ENCODE measurements around the gene AZU1.
A peak's percentile ranks its signal among the peaks of the same experiment; 100 is the strongest.
"Not testable (repeated sequence)": the region's sequence is repeated elsewhere in the genome, so short reads cannot be mapped to it uniquely, and the experiment has no call there.

Gene AZU1

DNA sequence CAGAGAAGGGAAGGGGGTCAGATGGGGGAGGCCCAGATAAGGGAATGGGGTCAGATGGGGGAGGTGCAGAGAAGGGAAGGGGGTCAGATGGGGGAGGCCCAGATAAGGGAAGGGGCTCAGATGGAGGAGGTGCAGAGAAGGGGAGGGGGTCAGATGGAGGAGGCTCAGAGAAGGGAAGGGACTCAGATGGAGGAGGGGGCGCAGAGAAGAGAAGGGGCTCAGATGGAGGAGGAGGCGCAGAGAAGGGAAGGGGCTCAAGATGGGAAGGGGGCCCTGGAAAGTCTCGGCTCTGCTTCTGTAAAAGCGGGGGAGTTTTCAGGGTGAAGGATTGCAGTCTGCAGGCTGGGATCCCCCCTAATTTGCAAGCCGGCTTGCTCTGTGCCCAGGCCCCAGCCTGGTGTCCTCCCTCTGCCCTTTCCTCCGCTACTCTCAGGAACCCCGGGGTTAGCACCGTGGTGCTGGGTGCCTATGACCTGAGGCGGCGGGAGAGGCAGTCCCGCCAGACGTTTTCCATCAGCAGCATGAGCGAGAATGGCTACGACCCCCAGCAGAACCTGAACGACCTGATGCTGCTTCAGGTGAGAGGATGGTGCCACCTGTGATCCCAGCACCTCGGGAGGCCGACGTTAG is 1.6 kb downstream of the AZU1 start:
- DNase-seq (ENCODE audit: low spot score), result no peak

DNA sequence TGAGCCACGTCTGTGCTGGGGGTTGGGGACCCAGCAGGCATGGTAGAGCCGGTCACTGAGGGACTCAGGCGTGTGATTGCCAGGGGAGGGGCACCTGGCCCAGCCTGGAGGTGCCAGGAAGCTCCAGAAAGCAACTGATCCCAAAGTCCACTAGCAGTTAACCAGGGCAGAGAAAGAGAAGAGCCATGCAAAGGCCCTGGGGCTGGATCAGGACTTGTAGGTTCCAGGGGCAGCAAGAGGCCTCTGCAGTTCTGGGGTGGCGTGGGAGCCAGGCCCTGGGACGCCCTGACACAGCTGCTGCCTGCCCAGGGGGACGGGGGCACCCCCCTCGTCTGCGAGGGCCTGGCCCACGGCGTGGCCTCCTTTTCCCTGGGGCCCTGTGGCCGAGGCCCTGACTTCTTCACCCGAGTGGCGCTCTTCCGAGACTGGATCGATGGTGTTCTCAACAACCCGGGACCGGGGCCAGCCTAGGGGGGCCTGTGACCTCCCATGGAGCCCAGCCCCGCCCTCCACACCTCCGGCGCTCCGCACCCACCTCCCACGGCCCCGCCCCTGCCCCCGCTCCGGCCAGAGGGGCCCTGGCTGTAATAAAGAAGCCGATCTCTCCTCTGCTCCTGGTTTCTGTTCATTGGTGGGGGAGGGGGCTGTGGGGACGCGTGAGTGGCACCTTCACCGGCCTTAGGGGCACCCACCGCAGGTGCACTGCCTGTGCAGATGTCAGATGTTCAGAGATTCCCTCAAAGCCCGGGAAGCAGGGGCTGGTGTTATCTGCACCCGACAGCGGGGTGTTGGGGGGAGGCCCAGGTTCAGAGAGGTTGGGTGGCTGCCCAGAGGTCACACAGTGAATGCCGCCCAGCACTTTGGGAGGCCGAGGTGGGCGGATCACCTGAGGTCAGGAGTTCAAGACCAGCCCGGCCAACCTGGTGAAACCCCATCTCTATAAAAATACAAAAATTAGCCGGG is 4.1 kb downstream of the AZU1 start:
- no peak for DNase-seq (ENCODE audit: low spot score)

DNA sequence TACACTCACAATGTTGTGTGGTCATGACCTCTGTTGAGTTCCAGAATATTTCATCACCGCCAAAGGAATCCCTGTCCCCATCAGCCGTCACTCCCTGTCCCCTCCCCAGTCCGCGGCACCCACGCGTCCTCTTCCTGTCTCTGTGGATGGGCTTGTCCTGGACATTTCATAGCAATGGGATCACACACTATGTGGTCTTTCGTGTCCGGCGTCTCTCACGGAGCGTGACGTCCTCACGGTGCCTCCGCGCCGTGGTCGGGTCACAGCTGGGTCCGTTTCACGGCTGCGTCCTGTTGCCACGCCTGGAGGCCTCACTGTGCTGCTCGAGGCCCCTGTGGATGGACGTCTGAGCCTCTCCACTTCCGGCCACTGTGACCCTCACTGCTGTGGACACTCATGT is 6.6 kb downstream of the AZU1 start:
- DNase-seq (ENCODE audit: low spot score), result no peak

DNA sequence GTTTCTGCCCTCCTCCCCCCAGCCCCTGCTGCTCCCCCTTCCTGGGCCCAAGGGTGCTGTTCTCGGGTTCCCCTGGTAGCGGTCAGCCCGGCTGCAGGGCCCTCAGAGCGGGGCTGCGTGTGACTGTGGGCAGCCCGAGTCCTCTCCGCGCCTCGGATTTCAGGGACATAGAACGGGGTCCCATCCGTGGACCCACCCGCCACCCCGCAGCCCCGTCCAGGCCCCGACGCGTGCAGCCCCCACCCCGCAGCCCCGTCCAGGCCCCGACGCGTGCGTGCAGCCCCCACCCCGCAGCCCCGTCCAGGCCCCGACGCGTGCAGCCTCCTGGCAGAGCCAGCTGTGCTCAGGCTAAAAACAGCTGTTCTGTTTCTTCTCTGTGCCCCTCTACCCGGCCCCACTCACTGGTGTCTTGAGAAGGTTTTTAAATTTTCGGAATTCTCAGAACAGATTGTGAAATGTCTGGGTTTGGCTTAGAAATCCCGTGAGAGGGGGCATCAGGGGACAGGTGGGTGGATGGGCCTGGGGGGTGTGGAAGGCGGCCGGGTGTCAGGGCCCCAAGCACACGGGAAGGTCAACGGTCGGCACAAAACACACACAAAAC is 7.7 kb downstream of the AZU1 start:
- no peak for DNase-seq (ENCODE audit: low spot score)

DNA sequence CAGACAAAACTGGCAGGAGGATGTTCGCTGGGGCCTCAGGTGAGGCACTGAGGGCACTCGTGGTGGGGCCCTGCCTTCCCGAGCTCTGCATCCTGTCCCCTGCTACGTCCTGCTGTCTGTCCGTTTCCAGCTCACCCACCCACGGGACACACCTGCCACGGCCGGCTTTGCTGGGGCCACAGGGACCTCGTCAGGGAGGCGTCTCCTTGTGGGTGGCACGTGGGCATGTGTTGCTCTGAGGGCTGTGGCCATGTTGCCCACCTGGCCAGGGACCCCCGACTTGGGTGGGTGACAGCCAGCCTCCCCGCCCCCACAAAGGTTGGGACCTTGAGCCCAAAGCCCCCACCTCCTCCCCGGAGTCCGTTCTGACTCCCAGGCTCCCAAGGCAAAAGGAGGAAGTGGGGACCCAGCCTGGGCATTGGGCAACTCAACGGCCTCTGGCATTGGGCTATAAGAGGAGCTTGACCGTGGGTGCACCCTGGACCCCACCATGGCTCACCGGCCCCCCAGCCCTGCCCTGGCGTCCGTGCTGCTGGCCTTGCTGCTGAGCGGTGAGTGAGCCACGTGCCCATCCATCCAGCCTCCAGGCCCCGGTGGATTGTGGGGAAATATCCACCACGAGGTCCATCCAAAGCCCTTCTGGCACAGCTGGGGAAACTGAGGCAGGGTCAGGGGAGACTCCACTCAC is 13.0 kb downstream of the AZU1 start, which contains the start of gene PRTN3:
TSS of gene PRTN3 (plus strand) at position 481 of the 688 bp plus-strand sequence. CDS start at position 491, 10 bp downstream.
- no peak for DNase-seq (ENCODE audit: low spot score)

DNA sequence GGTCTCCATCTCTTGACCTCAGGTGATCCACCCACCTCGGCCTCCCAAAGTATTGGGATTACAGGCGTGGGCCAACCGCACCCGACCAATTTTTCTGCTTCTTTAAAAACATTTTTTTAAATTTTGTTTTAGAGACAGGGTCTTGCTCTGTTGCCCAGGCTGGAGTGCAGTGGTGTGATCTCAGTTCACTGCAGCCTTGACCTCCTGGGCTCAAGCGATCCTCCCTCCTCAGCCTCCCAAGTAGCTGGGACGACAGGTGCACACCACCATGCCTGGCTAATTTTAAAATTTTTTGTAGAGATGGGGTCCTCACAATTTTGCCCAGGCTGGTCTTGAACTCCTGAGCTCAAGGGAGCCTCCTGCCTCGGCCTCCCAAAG is 15.2 kb downstream of the AZU1 start:
- not testable (repeated sequence) for DNase-seq (ENCODE audit: low spot score)

DNA sequence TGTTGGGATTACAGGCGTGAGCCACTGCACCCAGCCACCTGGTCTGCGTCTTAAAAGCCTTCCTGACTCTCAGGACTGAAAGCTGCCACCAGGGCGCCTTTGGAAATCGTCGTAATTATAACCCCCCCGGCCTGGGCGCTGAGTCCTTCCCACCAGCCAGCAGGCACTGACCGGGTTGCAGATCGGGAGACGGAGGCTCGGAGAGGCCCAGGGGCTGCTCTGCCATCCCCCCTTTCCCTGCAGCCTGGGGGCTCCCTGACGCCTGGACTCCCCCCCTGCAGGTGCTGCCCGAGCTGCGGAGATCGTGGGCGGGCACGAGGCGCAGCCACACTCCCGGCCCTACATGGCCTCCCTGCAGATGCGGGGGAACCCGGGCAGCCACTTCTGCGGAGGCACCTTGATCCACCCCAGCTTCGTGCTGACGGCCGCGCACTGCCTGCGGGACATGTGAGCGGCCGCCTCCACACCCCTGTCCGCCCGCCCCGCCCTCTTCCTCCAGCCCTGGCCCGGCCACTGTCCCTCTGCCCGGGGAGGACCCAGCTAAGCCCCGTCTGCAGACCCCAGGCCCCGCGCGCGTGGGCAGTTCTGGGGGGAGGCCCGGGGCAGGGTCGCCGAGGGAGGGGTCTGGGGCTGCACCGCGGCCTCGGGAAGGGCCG is 15.7 kb downstream of the AZU1 start:
- DNase-seq (ENCODE audit: low spot score), result no peak

DNA sequence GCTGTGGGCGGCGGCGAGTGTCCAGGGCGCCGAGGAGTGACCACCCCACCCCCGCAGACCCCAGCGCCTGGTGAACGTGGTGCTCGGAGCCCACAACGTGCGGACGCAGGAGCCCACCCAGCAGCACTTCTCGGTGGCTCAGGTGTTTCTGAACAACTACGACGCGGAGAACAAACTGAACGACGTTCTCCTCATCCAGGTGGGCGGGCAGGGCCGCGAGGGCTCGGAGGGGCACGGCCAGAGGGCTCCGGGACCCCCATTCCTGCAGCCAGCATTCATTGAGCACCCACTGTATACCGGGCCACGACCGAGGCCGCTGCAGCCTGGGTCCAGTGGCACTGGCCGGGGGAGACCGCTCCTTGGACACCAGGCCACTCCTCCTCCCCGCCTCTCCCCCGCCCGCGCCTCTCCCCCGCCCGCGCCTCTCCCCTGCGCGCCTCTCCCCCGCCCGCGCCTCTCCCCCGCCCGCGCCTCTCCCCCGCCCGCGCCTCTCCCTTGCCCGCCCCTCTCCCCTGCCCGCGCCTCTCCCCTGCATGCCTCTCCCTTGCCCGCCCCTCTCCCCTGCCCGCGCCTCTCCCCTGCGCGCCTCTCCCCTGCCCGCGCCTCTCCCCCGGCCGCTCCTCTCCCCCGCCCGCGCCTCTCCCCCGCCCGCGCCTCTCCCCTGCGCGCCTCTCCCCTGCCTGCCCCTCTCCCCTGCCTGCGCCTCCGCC is 16.4 kb downstream of the AZU1 start:
- no peak for DNase-seq (ENCODE audit: low spot score)

DNA sequence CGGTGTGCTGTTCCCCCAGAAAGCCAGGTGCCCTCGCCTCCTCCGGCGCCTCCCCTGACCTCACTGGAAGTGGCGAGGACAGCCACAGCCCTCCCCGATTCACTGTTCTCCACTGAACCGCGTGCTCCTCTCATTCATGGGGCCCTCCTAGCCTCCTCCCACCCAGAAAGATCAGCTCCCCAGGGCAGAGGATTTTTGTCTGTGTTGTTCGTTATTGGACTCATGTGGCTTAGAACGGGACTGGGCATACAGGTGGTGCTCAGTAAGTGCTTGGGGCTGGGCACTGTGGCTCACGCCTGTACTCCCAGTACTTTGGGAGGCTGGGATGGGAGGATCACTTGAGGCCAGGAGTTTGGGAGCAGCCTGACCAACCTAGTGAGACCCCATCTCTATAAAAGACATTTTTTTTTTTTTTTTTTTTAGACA is 16.9 kb downstream of the AZU1 start:
- no peak for DNase-seq (ENCODE audit: low spot score)

DNA sequence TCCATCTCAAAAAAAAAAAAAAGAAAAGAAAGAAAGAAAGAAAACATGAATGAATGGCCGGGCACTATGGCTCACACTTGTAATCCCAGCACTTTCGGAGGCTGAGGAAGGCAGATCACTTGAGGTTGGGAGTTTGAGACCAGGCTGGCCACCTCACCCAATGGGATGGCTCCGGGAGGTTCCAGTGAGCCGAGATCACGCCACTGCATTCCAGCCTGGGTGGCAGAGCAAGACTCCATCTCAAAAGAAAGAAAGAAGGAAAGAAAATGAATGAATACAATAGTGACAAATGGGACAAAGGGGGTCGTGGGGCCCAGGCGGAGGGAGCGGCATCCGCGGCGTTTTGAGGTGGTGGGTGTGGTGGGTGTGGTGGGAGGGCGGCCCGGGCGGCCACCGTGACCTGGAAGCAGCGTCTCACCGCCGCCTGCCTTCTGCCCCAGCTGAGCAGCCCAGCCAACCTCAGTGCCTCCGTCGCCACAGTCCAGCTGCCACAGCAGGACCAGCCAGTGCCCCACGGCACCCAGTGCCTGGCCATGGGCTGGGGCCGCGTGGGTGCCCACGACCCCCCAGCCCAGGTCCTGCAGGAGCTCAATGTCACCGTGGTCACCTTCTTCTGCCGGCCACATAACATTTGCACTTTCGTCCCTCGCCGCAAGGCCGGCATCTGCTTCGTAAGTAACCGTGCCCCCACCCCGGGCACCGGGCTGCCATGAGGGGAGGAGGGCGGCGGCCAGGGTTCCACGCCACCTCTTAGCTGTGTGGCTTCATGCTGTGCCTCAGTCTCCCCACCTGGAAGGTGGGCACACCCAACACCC is 18.3 kb downstream of the AZU1 start:
- DNase-seq (ENCODE audit: low spot score), result no peak

DNA sequence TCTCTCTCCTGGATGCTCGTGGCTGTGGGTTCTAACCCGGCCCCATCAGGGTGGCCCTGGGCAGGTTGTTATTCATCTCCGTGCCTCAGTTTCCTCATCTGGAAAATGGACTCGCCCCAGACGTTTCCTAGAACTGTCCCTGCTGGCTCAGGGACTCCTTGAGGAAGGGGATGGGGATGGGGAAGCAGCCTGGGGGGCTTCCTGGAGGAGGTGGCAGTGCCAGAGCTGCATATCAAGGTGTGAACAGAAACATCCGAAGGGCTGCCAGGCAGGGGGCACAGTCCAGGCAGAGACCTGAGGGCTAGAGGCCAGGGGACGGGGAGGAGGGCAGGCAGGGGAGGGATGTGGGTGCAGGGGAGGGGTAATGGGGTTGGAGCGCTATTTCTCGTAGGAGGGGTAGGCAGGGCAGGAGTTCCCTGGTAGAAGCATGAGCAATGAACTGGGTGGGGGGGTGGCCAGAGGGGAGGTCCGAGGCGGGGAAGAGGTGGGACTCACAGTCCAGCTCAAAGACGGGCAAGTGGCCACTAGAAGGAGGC is 20.8 kb downstream of the AZU1 start:
- no peak for DNase-seq (ENCODE audit: low spot score)

DNA sequence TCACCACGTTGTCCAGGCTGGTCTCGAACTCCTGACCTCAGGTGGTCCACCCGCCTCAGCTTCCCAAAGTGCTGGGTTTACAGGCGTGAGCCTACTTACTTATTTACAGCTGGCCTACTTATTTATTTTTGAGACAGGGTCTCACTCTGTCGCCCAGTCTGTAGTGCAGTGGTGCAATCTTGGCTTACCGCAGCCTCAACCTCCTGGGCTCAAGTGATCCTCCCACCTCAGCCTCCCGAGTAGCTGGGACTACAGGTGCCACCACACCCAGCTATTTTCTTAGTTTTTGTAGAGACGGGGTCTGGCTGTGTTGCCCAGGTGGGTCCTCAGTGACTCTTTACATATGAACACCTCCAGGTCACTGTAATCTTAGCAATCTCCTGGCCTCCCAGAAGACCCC is 21.6 kb downstream of the AZU1 start:
- DNase-seq (ENCODE audit: low spot score), result not testable (repeated sequence)

DNA sequence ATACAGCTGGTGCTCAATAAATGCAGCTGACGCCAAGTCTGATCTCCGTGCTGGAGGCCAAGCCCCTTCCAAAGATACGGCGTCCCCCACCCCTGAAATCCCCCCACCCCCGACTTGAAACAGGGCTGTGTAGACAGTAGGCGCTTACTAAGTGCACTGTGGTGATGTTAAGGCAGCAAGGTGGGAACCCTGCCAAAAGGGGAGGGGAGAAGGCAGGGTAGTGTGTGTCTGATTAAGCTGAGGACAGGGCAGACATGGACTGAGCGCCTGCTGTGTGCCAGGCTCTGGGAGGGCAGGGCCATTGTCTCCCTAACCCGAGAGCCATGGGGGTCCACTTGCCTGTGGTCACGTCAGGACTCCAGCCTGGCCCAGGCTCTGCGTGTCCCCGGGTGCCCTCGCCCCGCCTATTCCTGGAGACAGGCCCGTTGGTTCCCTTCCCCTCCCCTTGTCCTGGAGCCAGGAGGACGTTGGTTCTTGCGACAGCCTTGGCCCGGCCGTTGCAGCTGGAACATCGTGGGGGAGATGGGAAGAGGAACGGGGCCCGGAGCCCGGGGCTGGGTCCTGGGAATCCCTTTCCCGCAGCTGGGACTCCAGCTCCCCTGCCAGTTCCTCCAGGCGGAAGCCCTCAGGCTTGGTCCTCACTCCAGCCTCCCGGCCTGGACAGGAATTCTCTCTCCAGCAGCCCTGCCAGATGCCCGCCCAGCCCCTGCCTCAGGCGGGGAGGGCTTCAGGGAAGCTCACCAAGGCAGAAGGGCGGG is 22.8 kb downstream of the AZU1 start:
- peak; percentile 47 for DNase-seq (ENCODE audit: low spot score)

DNA sequence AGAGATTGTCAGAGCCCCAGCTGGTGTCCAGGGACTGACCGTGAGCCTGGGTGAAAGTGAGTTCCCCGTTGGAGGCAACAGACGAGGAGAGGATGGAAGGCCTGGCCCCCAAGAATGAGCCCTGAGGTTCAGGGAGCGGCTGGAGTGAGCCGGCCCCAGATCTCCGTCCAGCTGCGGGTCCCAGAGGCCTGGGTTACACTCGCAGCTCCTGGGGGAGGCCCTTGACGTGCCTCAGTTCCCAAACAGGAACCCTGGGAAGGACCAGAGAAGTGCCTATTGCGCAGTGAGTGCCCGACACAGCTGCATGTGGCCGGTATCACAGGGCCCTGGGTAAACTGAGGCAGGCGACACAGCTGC is 23.3 kb downstream of the AZU1 start:
- no peak for DNase-seq (ENCODE audit: low spot score)

DNA sequence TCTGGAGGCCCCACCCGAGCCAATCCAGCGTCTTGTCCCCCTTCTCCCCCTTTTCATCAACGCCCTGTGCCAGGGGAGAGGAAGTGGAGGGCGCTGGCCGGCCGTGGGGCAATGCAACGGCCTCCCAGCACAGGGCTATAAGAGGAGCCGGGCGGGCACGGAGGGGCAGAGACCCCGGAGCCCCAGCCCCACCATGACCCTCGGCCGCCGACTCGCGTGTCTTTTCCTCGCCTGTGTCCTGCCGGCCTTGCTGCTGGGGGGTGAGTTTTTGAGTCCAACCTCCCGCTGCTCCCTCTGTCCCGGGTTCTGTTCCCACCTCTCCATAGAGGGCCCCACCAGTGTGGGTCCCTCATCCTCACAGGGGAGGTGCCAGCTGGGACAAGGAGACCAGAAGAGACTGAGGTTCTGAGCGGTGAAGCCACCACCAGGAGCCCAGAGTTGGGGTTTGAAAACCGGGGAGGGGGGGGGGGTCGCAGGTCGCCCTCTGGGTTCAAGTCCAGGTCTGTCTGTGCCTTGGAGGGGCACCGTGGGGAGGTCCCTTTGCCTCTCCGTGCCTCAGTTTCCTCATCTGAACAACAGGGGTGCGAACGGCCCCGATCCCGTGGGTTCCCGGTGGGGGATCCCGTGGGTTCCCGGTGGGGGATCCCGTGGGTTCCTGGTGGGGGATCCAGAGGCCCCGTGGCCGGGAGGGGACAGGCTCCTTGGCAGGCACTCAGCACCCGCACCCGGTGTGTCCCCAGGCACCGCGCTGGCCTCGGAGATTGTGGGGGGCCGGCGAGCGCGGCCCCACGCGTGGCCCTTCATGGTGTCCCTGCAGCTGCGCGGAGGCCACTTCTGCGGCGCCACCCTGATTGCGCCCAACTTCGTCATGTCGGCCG is 24.7 kb downstream of the AZU1 start, which contains the start of gene ELANE:
TSS of gene ELANE (plus strand) at position 168 of the 878 bp plus-strand sequence. CDS start at position 194, 26 bp downstream.
- no peak for DNase-seq (ENCODE audit: low spot score)

DNA sequence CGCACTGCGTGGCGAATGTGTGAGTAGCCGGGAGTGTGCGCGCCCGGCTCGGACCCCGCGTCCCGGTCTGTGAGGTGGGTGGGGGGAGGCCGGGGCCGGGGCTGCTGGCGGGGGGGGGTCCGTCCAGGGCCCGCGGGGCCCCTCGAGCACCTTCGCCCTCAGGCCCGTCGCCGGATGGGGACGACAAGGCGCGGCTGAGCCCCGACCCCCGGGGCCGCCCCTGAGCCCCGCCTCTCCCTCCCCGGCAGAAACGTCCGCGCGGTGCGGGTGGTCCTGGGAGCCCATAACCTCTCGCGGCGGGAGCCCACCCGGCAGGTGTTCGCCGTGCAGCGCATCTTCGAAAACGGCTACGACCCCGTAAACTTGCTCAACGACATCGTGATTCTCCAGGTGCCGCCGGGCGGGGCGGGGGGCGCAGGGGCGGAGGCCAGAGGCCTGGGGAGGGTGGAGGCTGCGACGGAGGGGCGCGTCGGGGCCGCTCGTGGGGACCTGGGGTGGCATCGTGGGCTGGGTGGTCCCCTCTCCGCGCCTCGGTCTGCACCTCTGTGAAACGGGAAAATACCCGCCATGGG is 25.5 kb downstream of the AZU1 start:
- DNase-seq (ENCODE audit: low spot score), result no peak

DNA sequence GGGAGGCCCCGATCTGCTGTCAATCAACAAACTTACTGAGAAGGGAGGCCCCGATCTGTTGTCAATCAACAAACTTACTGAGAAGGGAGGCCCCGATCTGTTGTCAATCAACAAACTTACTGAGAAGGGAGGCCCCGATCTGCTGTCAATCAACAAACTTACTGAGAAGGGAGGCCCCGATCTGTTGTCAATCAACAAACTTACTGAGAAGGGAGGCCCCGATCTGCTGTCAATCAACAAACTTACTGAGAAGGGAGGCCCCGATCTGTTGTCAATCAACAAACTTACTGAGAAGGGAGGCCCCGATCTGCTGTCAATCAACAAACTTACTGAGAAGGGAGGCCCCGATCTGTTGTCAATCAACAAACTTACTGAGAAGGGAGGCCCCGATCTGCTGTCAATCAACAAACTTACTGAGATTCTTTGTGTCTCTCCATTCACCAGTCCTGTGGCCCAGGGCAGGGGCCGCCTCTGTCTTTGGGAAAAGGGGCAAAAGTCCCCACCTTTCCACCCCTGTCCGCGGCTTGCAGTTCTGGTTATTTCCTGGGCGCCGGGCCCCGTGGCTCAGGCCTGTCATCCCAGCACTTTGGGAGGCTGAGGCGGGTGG is 26.1 kb downstream of the AZU1 start:
- not testable (repeated sequence) for DNase-seq (ENCODE audit: low spot score)

All from globus pallidus (tissue), 1 donor.